Activated CD8-positive, alpha-beta T cell treated with anti-CD3 and anti-CD28 coated beads for 36 hours (primary cell): Measurements from ENCODE around the gene PXDN. TPM values are rescaled to one million over a fixed set of nuclear protein-coding genes. Genes with fewer than 3 reads are reported as not detected.

Experiments
- ATAC-seq: fragments of 200-7000 bp; cut with Tn5 transposase; one replicate; pipeline ENCODE4 v1.10.0; 2021; ENCODE audit warnings: mild to moderate bottlenecking, moderate library complexity
- CTCF ChIA-PET: fragments of 350-600 bp; sonication (Branson Sonifier 250); formaldehyde crosslinking; loops from one replicate; lab custom pipeline; 2021; ENCODE audit warnings: antibody characterized with exemption; lab: Charles Lee
- POLR2A ChIA-PET: fragments of 350-600 bp; sonication (Branson Sonifier 250); formaldehyde crosslinking; loops from one replicate; lab custom pipeline; 2021; ENCODE audit warnings: antibody characterized with exemption; lab: Charles Lee
- DNase-seq: peaks from one replicate; pipeline ENCODE4 v3.0.0-alpha.2; 2020
- H3K27ac Mint-ChIP-seq: one replicate; pipeline ENCODE4 v1.8.0; 2021; ENCODE audit warnings: mild to moderate bottlenecking, mixed read lengths
- H3K27me3 Mint-ChIP-seq: one replicate; pipeline ENCODE4 v1.8.0; 2021; ENCODE audit warnings: mixed read lengths
- H3K36me3 Mint-ChIP-seq: one replicate; pipeline ENCODE4 v1.8.0; 2021; ENCODE audit warnings: low read depth, mixed read lengths
- H3K4me1 Mint-ChIP-seq: one replicate; pipeline ENCODE4 v1.8.0; 2021; ENCODE audit warnings: low read depth, mixed read lengths
- H3K4me3 Mint-ChIP-seq: one replicate; pipeline ENCODE4 v1.8.0; 2021; ENCODE audit warnings: mild to moderate bottlenecking, moderate library complexity, mixed read lengths
- H3K9me3 Mint-ChIP-seq: one replicate; pipeline ENCODE4 v1.8.0; 2021; ENCODE audit warnings: mixed read lengths
- intact Hi-C: fragments of 100-400 bp; cut with micrococcal nuclease; formaldehyde crosslinking; loops from one replicate; pipeline ENCODE4 v1.10.0; 2022
- total RNA-seq, 2 experiments: library from RNA; stranded (reverse); gene quantifications; one replicate each; pipeline ENCODE4 v1.2.3, GENCODE V29; 2021
- TF ChIP-seq, protein P1 (sequence below): fragments of 200-600 bp; IDR thresholded peaks from one replicate; pipeline ENCODE4 v1.8.0; 2022; ENCODE audit warnings: antibody characterized with exemption, mild to moderate bottlenecking

The PXDN gene
- total RNA-seq, 2 experiments from 2014 or later, result 0.58 to 0.83 TPM

DNA sequence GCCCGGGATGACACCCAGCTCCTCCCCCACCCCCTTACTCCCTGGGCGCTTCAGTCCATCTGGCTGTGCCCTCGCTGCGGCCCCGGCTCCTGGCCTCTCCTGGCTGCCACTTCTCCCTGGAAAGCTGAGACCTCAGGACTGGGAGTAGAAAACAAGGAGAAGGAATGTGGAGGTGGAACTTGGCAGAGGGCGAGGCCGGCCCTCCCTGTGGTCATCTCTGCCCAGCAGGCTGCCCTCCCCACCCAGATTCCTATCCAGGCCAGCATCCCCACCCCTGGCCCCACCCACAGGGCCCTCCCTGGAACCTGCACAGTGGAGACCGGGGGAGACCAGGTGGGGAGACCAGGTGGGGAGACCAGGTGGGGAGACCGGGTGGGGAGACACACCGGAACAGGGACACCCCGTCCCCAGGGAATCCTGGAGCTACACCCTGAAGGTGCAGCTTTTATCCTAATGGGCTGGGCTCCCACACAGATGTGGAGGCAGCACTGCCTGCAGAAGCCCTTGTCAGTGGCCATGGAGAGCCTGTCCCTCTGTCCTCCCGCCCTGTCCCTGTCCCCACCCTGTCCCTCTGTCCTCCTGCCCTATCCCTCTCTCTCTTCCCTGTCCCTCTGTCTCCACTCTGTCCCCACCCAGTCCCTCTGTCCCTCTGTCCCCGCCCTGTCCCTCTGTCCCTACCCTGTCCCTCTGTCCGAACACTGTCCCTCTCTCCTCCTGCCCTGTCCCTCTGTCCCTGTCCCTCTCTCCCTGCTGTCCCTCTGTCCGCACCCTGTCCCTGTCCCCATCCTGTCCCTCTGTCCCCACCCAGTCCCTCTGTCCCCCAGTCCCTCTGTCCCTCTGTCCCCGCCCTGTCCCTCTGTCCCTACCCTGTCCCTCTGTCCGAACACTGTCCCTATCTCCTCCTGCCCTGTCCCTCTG, 157.1 kb downstream of the PXDN start:
- ATAC-seq (no peak), DNase-seq (no peak)
- intact Hi-C loops, result no loop called here
- Mint-ChIP-seq H3K4me1 (no peaks in the 10 kb centered on the region), H3K27me3 (peaks cover 18% of the 10 kb centered on the region), H3K4me3 (no peak overlapping the region), H3K27ac (no peak overlapping the region), H3K36me3 (no peaks in the 10 kb centered on the region), H3K9me3 (no peaks in the 10 kb centered on the region)
- TF ChIP-seq, protein P1, sequence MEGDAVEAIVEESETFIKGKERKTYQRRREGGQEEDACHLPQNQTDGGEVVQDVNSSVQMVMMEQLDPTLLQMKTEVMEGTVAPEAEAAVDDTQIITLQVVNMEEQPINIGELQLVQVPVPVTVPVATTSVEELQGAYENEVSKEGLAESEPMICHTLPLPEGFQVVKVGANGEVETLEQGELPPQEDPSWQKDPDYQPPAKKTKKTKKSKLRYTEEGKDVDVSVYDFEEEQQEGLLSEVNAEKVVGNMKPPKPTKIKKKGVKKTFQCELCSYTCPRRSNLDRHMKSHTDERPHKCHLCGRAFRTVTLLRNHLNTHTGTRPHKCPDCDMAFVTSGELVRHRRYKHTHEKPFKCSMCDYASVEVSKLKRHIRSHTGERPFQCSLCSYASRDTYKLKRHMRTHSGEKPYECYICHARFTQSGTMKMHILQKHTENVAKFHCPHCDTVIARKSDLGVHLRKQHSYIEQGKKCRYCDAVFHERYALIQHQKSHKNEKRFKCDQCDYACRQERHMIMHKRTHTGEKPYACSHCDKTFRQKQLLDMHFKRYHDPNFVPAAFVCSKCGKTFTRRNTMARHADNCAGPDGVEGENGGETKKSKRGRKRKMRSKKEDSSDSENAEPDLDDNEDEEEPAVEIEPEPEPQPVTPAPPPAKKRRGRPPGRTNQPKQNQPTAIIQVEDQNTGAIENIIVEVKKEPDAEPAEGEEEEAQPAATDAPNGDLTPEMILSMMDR, result no peak
- ChIA-PET POLR2A (no interaction called here), CTCF (no interaction called here)

DNA sequence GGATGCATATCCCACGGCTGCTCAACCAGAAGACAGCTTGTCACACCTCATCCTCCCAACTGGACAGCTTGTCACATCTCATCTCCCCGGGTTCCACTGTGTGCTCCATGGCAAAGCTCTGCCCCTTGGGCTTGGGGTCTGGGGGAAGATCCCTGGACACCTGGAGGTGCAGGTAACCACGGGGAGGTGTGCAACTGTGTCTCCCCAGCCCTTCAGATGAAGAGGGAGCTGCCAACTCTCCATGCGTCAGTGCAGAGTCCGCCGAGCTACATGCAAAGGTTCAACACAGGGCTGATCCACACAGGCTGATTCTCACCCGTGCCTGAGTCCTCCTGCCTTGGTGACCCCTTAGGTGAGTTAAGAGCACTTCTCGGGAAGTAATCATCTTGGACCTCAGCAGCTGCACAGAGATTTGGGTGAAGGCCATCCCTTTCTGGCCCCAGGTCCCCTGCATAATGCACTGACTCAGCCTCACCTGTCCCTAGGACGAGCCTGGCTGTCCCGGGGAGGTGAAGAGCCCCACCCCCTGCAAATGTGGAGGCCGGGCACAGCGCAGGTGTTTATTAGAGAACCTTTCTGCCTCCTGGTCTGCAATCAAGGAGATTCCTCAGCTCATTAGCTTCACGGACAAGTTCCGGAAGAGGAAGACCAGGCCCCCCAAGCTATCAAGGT, 157.9 kb downstream of the PXDN start:
- Mint-ChIP-seq H3K4me1 (no peaks in the 10 kb centered on the region), H3K36me3 (no peaks in the 10 kb centered on the region), H3K27me3 (peaks cover 21% of the 10 kb centered on the region), H3K27ac (no peak overlapping the region), H3K9me3 (no peaks in the 10 kb centered on the region), H3K4me3 (no peak overlapping the region)
- CTCF ChIA-PET, result no interaction called here
- POLR2A ChIA-PET, result no interaction called here
- intact Hi-C loops, result no loop called here
- TF ChIP-seq, protein P1, result no peak
- no peak for ATAC-seq
- no peak for DNase-seq

DNA sequence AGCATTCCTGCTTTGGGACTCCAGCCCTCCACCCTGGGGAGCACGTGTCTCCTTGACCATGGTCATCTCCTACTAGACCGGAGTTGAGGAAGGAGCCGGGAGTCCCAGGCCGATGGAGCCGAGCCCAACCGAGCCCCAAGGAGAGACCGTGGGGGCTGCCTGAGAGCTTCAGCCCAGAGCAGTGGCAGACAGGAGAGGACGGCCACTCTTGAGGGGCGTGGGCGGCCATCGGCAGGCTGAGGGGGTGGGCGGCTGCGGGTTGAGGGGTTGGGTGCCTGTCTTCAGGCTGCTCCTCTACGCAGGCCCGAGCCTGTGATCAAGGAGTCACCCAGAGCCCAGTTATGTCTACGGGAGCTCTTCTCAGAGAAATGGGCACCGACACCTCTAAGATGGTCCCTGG, 158.7 kb downstream of the PXDN start:
- CTCF ChIA-PET, result no interaction called here
- H3K36me3 Mint-ChIP-seq, result no peaks in the 10 kb centered on the region
- no peaks in the 10 kb centered on the region for H3K9me3 Mint-ChIP-seq
- H3K27ac Mint-ChIP-seq, result no peak overlapping the region
- no peak for DNase-seq
- no peaks in the 10 kb centered on the region for H3K4me1 Mint-ChIP-seq
- no peak overlapping the region for H3K4me3 Mint-ChIP-seq
- TF ChIP-seq, protein P1, result no peak
- ATAC-seq, result no peak
- POLR2A ChIA-PET, result no interaction called here
- H3K27me3 Mint-ChIP-seq, result peaks cover 16% of the 10 kb centered on the region
- intact Hi-C loops, result no loop called here

DNA sequence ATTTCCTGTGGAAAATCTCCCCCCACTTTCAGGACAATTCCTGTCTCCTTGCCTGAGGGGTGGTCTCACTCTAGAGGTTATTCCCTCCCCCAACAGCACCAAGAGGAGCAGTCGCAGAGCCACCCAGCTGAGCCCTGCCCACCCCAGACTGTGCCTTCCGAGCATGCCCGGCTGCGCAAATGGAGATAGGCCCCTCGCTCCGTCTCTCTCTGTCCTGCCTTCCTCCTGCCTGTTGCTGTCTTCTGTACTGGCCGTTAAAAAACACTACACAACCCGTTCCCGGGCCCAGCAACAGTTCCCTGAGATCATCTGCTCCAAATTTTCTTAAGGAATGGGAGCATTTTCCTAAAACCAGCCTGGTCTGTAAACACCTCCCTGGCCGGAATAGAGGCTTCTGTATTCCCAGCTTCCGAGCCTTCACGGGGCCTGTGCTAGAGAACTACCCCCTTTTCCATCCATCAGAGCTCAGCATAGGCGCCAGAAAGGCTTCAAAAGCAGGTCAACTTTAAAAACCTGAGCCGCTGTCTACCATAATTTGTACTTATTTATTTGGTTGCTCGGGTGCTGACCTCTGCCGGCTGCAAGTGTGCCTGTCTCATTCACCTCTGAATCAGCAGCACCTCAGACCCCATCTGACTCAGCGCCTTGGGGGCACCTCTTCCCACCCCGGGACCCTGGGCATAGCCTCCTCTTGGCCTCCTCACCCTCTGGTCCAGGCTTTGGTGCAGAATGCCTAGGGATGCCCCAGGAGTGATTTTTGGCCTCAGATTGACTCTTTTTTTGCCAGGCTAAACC, 159.4 kb downstream of the PXDN start:
- intact Hi-C loops, result no loop called here
- DNase-seq, result no peak
- ATAC-seq, result no peak
- no peaks in the 10 kb centered on the region for H3K9me3 Mint-ChIP-seq
- peaks cover 12% of the 10 kb centered on the region for H3K27me3 Mint-ChIP-seq
- ChIA-PET POLR2A (no interaction called here), CTCF (no interaction called here)
- TF ChIP-seq, protein P1, result no peak
- no peak overlapping the region for H3K4me3 Mint-ChIP-seq
- no peaks in the 10 kb centered on the region for H3K4me1 Mint-ChIP-seq
- H3K27ac Mint-ChIP-seq, result no peak overlapping the region
- H3K36me3 Mint-ChIP-seq, result no peaks in the 10 kb centered on the region
